ENCODE results near the gene GABRR3.

- TF ChIP-seq EZH2 (IDR thresholded peaks at IDR 0.05) (no peak), POLR2AphosphoS5 (IDR thresholded peaks at IDR 0.05; ENCODE audit: borderline replicate concordance, low read depth, low read length) (no peak)
These were observed 86.0 kb downstream of the GABRR3 start for GRCh38 chr3:97949110-97949485.

Data from SK-N-MC (cell line).